Caco-2 (cell line): ENCODE results near the gene CCR3. TPM values are rescaled to one million over a fixed set of nuclear protein-coding genes. Genes with fewer than 3 reads are reported as not detected.

Experiments
- BruUV-seq: library from RNA; stranded (reverse); fragments of 400-500 nt; replicated peaks from 2 replicates; lab custom pipeline; 2021; lab: Mats Ljungman, UMichigan
- CTCF ChIA-PET: fragments of 300-600 bp; sonication (Branson Sonifier 250); formaldehyde crosslinking; loops from one replicate; lab custom pipeline; 2022; ENCODE audit warnings: antibody characterized with exemption; lab: Charles Lee
- POLR2A ChIA-PET: fragments of 300-600 bp; sonication (Branson Sonifier 250); formaldehyde crosslinking; loops from one replicate; lab custom pipeline; 2022; ENCODE audit warnings: antibody characterized with exemption; lab: Charles Lee
- DNase-seq, 2 experiments: peaks; one replicate each; pipeline versions ENCODE4 v3.0.0 to v3.0.0-alpha.2; 2020 to 2022
- H3K27me3 ChIP-seq: replicated peaks from 2 replicates; pipeline ENCODE4 v1.6.0; 2011; ENCODE audit warnings: low read length; ENCODE audit not compliant: control insufficient read depth, insufficient read depth
- H3K36me3 ChIP-seq: 2 replicates; pipeline ENCODE4 v1.5.1; 2011; ENCODE audit warnings: low read length; ENCODE audit not compliant: control insufficient read depth, insufficient read depth
- H3K4me1 ChIP-seq: fragments of 250-450 bp; sonication (Bioruptor Pico); 2 replicates; pipeline ENCODE4 v1.5.1; 2020; ENCODE audit warnings: mild to moderate bottlenecking
- H3K4me3 ChIP-seq: 2 replicates; pipeline ENCODE4 v1.5.1; 2011; ENCODE audit warnings: low read depth, mild to moderate bottlenecking, control low read depth, low read length
- H3K9me3 ChIP-seq: fragments of 250-450 bp; sonication (Bioruptor Pico); 2 replicates; pipeline ENCODE4 v1.5.1; 2020; ENCODE audit warnings: mild to moderate bottlenecking, moderate library complexity
- H3K27ac Mint-ChIP-seq: one replicate; pipeline ENCODE4 v1.8.0; 2022; ENCODE audit warnings: mixed read lengths; ENCODE audit not compliant: unreplicated experiment
- H3K27me3 Mint-ChIP-seq: one replicate; pipeline ENCODE4 v1.8.0; 2022; ENCODE audit warnings: mixed read lengths; ENCODE audit not compliant: insufficient read depth, unreplicated experiment
- H3K36me3 Mint-ChIP-seq: one replicate; pipeline ENCODE4 v1.8.0; 2022; ENCODE audit warnings: mild to moderate bottlenecking, mixed read lengths; ENCODE audit not compliant: insufficient read depth, unreplicated experiment
- H3K4me1 Mint-ChIP-seq: one replicate; pipeline ENCODE4 v1.8.0; 2022; ENCODE audit warnings: low read depth, mixed read lengths; ENCODE audit not compliant: unreplicated experiment
- H3K4me3 Mint-ChIP-seq: one replicate; pipeline ENCODE4 v1.8.0; 2022; ENCODE audit warnings: mild to moderate bottlenecking, moderate library complexity, mixed read lengths; ENCODE audit not compliant: unreplicated experiment
- H3K9me3 Mint-ChIP-seq: one replicate; pipeline ENCODE4 v1.8.0; 2022; ENCODE audit warnings: mixed read lengths; ENCODE audit not compliant: unreplicated experiment
- intact Hi-C: fragments of 100-400 bp; cut with micrococcal nuclease; formaldehyde crosslinking; loops from one replicate; pipeline ENCODE4 v1.10.0; 2022; ENCODE audit not compliant: unreplicated experiment
- total RNA-seq: library from RNA; stranded (reverse); gene quantifications from 2 replicates; pipeline ENCODE4 v1.2.3, GENCODE V29; 2022
- TF ChIP-seq, protein P1 (sequence below), 2 experiments: fragments of 200-600 bp in 1 of 2; IDR thresholded peaks; 1 replicate in 1 of 2; 2 replicates in 1 of 2; pipeline versions ENCODE4 v1.5.1 to v1.8.0; 2011 to 2022; ENCODE audit warnings: antibody characterized with exemption in 1 of 2, control low read depth in 1 of 2, inconsistent platforms in 1 of 2, low read depth in 1 of 2, low read length in 1 of 2, mild to moderate bottlenecking in 1 of 2, moderate library complexity in 1 of 2; ENCODE audit not compliant: insufficient read depth in 1 of 2, severe bottlenecking in 1 of 2, unreplicated experiment in 1 of 2

The CCR3 gene
- total RNA-seq, 1 experiment from 2014 or later, result 0.64 TPM

DNA sequence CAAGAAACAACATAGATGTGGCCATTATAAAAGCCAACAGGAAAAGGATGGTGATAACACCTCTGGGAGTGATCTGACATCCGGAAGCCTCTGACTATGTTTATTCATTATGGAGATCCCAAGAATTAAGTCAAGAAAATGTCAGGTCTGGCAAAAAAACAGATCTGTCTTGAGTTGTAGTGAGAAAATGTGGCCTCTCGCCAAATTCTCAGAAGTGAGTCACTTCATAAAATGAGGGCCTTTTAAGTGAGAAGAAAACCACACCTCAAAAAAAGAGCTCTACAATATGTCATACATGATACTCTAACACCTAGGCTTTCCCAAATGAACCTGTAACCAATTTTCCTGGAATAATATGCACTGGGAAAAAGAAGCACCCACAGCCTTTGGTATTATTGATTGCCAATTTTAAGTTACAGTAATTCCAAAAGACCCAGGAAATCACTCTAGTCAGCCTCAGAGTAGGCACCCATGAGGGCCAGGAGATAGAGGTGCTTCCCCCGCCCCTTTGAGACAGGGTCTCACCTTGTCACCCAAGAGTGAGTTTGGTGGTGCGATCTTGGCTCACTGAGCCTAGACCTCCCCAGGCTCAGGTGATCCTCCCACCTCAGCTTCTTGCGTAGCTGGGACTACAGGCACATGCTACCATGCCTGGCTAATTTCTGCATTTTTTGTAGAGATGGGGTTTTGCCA lies 38.0 kb downstream of the CCR3 start:
- no peak for DNase-seq
- no TSS peak for BruUV-seq
- H3K27ac Mint-ChIP-seq, result no peak overlapping the region

DNA sequence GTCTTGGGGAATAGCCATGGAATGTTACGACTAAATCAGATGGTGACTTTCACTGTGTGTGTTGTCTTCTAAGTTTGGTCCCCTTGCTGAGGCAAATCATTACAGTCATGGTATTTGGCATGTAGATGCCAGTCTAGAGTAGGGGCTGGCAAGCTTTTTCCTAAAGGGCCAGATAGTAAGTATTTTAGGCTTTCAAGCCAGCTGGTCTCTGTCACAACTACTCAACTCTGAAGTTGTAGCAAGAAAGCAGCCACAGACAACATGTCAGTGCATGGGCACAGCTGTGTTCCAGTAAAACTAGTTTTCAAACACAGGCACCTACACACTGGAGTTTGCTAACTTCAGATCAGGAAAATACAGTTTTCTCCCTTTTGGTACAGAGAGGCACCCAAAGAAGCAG lies 39.3 kb downstream of the CCR3 start:
- Mint-ChIP-seq H3K4me1 (no peaks in the 10 kb centered on the region), H3K27me3 (no peaks in the 10 kb centered on the region), H3K36me3 (no peaks in the 10 kb centered on the region), H3K9me3 (peaks cover 27% of the 10 kb centered on the region), H3K4me3 (no peak overlapping the region), H3K27ac (no peak overlapping the region)
- Histone ChIP-seq H3K9me3 (peaks cover 9% of the 10 kb centered on the region), H3K4me1 (no peaks in the 10 kb centered on the region), H3K36me3 (no peaks in the 10 kb centered on the region), H3K27me3 (no peaks in the 10 kb centered on the region), H3K4me3 (no peak overlapping the region)
- no peak for DNase-seq
- no TSS peak for BruUV-seq
- TF ChIP-seq, protein P1, sequence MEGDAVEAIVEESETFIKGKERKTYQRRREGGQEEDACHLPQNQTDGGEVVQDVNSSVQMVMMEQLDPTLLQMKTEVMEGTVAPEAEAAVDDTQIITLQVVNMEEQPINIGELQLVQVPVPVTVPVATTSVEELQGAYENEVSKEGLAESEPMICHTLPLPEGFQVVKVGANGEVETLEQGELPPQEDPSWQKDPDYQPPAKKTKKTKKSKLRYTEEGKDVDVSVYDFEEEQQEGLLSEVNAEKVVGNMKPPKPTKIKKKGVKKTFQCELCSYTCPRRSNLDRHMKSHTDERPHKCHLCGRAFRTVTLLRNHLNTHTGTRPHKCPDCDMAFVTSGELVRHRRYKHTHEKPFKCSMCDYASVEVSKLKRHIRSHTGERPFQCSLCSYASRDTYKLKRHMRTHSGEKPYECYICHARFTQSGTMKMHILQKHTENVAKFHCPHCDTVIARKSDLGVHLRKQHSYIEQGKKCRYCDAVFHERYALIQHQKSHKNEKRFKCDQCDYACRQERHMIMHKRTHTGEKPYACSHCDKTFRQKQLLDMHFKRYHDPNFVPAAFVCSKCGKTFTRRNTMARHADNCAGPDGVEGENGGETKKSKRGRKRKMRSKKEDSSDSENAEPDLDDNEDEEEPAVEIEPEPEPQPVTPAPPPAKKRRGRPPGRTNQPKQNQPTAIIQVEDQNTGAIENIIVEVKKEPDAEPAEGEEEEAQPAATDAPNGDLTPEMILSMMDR (IDR thresholded peaks at IDR 0.05; ENCODE audit: insufficient read depth in 1 of 2, low read depth in 1 of 2, low read length in 1 of 2, severe bottlenecking in 1 of 2, unreplicated experiment in 1 of 2), result no peak
- intact Hi-C loops, result no loop called here
- CTCF ChIA-PET, result no interaction called here
- POLR2A ChIA-PET, result no interaction called here

More for the DNA sequence above, 38.0 kb downstream of the CCR3 start:
- H3K9me3 Mint-ChIP-seq, result peaks cover 27% of the 10 kb centered on the region
- TF ChIP-seq, protein P1 (IDR thresholded peaks at IDR 0.05; ENCODE audit: insufficient read depth in 1 of 2, low read depth in 1 of 2, low read length in 1 of 2, severe bottlenecking in 1 of 2, unreplicated experiment in 1 of 2), result no peak
- Histone ChIP-seq H3K4me1 (no peaks in the 10 kb centered on the region), H3K36me3 (no peaks in the 10 kb centered on the region), H3K9me3 (peaks cover 9% of the 10 kb centered on the region), H3K4me3 (no peak overlapping the region), H3K27me3 (no peaks in the 10 kb centered on the region)
- no peak overlapping the region for H3K4me3 Mint-ChIP-seq
- intact Hi-C loops, result no loop called here
- no peaks in the 10 kb centered on the region for H3K36me3 Mint-ChIP-seq
- ChIA-PET POLR2A (no interaction called here), CTCF (no interaction called here)
- no peaks in the 10 kb centered on the region for H3K27me3 Mint-ChIP-seq
- no peaks in the 10 kb centered on the region for H3K4me1 Mint-ChIP-seq

DNA sequence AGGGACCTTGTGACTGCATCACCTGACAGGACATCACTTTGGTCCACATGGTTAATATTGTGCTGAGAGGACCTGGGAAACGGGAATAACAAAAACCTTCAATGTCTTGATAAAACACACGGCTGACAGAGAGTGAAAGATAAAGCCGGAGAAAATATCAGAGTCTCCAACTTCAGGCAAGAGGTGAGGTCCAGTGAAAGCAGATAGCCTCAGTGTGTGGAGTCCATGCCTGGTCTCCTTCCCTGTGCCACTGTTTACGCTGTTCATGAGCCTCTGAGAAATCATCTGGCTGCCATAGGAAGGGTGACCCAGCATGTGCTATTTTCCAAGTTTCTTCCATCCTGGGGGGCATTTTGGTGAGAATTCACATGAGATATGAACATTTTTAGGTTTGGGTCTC lies 39.8 kb downstream of the CCR3 start:
- Mint-ChIP-seq H3K9me3 (peaks cover 24% of the 10 kb centered on the region), H3K36me3 (no peaks in the 10 kb centered on the region), H3K4me3 (no peak overlapping the region), H3K27ac (no peak overlapping the region), H3K4me1 (no peaks in the 10 kb centered on the region), H3K27me3 (no peaks in the 10 kb centered on the region)
- Histone ChIP-seq H3K27me3 (no peaks in the 10 kb centered on the region), H3K4me1 (no peaks in the 10 kb centered on the region), H3K4me3 (no peak overlapping the region), H3K36me3 (no peaks in the 10 kb centered on the region), H3K9me3 (peaks cover 9% of the 10 kb centered on the region)
- DNase-seq, result no peak
- ChIA-PET POLR2A (no interaction called here), CTCF (no interaction called here)
- intact Hi-C loops, result no loop called here
- TF ChIP-seq, protein P1 (IDR thresholded peaks at IDR 0.05; ENCODE audit: insufficient read depth in 1 of 2, low read depth in 1 of 2, low read length in 1 of 2, severe bottlenecking in 1 of 2, unreplicated experiment in 1 of 2), result no peak
- BruUV-seq, result no TSS peak
